K562 (cell line): ENCODE measurements around the gene SLC9A2. TPM values are rescaled to one million over a fixed set of nuclear protein-coding genes. Genes with fewer than 3 reads are reported as not detected.

ENCODE experiments used
- HBP1 ChIP-seq: fragments of 450-650 bp; formaldehyde crosslinking; IDR thresholded peaks from 2 replicates; pipeline ENCODE4 v1.4.0; 2022; ENCODE audit warnings: missing genetic modification characterization
- MLX ChIP-seq, 2 experiments: fragments of 450-650 bp in 1 of 2; sonication (generic) in 1 of 2; formaldehyde crosslinking; conservative IDR thresholded peaks; 2 replicates each; pipeline versions ENCODE4 v1.4.0 to v1.8.1; 2020 to 2022; ENCODE audit warnings: mild to moderate bottlenecking in 1 of 2, missing genetic modification reagents in 1 of 2
- MXI1 ChIP-seq: IDR thresholded peaks from 2 replicates; pipeline ENCODE4 v1.6.1; 2011; ENCODE audit warnings: low read depth, mild to moderate bottlenecking, improper control_type of control experiment, low read length
- NFIC ChIP-seq: fragments of 450-650 bp; IDR thresholded peaks from 2 replicates; pipeline ENCODE4 v1.6.1; 2017; ENCODE audit warnings: mild to moderate bottlenecking, inconsistent platforms
- PCBP2 ChIP-seq: fragments of 200-400 bp; formaldehyde crosslinking; IDR thresholded peaks from 2 replicates; pipeline ENCODE4 v1.6.1; 2018; ENCODE audit warnings: low read length, low read depth, mild to moderate bottlenecking, moderate library complexity; ENCODE audit not compliant: poor library complexity, severe bottlenecking
- PRPF4 ChIP-seq: fragments of 200-400 bp; formaldehyde crosslinking; IDR thresholded peaks from one replicate; pipeline ENCODE4 v1.6.1; 2017; ENCODE audit warnings: low read length, low read depth, mild to moderate bottlenecking; ENCODE audit not compliant: insufficient read depth, poor library complexity, severe bottlenecking
- RHOXF2B ChIP-seq: fragments of 250-450 bp; sonication (Bioruptor Pico); conservative IDR thresholded peaks from 2 replicates; pipeline ENCODE4 v1.5.1; 2021
- SAFB ChIP-seq: fragments of 200-400 bp; formaldehyde crosslinking; IDR thresholded peaks from 2 replicates; pipeline ENCODE4 v1.6.1; 2017; ENCODE audit warnings: low read depth, low read length, borderline replicate concordance
- SUPT5H ChIP-seq: fragments of 450-650 bp; IDR thresholded peaks from 2 replicates; pipeline ENCODE4 v1.6.1; 2016
- ZNF253 ChIP-seq: fragments of 250-450 bp; sonication (Bioruptor Pico); conservative IDR thresholded peaks from 2 replicates; pipeline ENCODE4 v1.6.1; 2021; ENCODE audit warnings: mild to moderate bottlenecking
- polyA plus RNA-seq, 8 experiments: library from polyadenylated mRNA; depleted of rRNA in 4 of 8; stranded (reverse) in 5 of 8; unstranded in 3 of 8; fragments of >200 nt; fragmentation: Nextera tagmentation in 2 of 8; fragmentation: Illumina TruSeq in 1 of 8; extraction: Ambion mirVana in 2 of 8; extraction: Trizol in 1 of 8; gene quantifications; 2 replicates each; pipeline versions ENCODE4 v1.2.1 to v1.2.3, GENCODE V29; 2011 to 2014; ENCODE audit warnings: inconsistent platforms in 1 of 8, missing spikeins in 1 of 8
- total RNA-seq, 7 experiments: library from RNA; depleted of rRNA in 6 of 7; stranded (reverse); fragments of >200 nt in 6 of 7; fragmentation: Illumina TruSeq in 2 of 7; extraction: Trizol in 2 of 7; gene quantifications; 2 replicates each; pipeline versions ENCODE4 v1.2.1 to v1.2.3, GENCODE V29; 2011 to 2021; ENCODE audit warnings: low replicate concordance in 1 of 7
- TF ChIP-seq, protein P1 (sequence below): sonication (generic); IDR thresholded peaks from 2 replicates; pipeline ENCODE4 v1.6.1; 2016
- TF ChIP-seq, protein P2 (sequence below): sonication (generic); formaldehyde crosslinking; IDR thresholded peaks from 2 replicates; pipeline ENCODE4 v1.8.0; 2023; ENCODE audit warnings: missing genetic modification reagents, mild to moderate bottlenecking, borderline replicate concordance
- TF ChIP-seq, protein P3 (sequence below): fragments of 450-650 bp; IDR thresholded peaks from 2 replicates; pipeline ENCODE4 v1.7.1; 2018; ENCODE audit warnings: mild to moderate bottlenecking, low read depth; ENCODE audit not compliant: partially characterized antibody

The SLC9A2 gene
- total and polyA plus RNA-seq, 9 of the 15 experiments (the other 6 are each of a cell fraction or from before 2014, with no cell fraction given), result 0.45 to 3.3 (median 1.6) TPM

- TF ChIP-seq MLX (CRISPR knock-in tag; conservative IDR thresholded peaks at IDR 0.05) (no peak), MXI1 (no peak), ZNF253 (no peak), SUPT5H (no peak), HBP1 (CRISPR knock-in tag) (no peak), RHOXF2B (CRISPR knock-in tag) (no peak), PRPF4 (no peak), PCBP2 (no peak), SAFB (no peak), NFIC (no peak)
- TF ChIP-seq, protein P1, sequence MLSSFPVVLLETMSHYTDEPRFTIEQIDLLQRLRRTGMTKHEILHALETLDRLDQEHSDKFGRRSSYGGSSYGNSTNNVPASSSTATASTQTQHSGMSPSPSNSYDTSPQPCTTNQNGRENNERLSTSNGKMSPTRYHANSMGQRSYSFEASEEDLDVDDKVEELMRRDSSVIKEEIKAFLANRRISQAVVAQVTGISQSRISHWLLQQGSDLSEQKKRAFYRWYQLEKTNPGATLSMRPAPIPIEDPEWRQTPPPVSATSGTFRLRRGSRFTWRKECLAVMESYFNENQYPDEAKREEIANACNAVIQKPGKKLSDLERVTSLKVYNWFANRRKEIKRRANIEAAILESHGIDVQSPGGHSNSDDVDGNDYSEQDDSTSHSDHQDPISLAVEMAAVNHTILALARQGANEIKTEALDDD, result no peak
- TF ChIP-seq, protein P2, sequence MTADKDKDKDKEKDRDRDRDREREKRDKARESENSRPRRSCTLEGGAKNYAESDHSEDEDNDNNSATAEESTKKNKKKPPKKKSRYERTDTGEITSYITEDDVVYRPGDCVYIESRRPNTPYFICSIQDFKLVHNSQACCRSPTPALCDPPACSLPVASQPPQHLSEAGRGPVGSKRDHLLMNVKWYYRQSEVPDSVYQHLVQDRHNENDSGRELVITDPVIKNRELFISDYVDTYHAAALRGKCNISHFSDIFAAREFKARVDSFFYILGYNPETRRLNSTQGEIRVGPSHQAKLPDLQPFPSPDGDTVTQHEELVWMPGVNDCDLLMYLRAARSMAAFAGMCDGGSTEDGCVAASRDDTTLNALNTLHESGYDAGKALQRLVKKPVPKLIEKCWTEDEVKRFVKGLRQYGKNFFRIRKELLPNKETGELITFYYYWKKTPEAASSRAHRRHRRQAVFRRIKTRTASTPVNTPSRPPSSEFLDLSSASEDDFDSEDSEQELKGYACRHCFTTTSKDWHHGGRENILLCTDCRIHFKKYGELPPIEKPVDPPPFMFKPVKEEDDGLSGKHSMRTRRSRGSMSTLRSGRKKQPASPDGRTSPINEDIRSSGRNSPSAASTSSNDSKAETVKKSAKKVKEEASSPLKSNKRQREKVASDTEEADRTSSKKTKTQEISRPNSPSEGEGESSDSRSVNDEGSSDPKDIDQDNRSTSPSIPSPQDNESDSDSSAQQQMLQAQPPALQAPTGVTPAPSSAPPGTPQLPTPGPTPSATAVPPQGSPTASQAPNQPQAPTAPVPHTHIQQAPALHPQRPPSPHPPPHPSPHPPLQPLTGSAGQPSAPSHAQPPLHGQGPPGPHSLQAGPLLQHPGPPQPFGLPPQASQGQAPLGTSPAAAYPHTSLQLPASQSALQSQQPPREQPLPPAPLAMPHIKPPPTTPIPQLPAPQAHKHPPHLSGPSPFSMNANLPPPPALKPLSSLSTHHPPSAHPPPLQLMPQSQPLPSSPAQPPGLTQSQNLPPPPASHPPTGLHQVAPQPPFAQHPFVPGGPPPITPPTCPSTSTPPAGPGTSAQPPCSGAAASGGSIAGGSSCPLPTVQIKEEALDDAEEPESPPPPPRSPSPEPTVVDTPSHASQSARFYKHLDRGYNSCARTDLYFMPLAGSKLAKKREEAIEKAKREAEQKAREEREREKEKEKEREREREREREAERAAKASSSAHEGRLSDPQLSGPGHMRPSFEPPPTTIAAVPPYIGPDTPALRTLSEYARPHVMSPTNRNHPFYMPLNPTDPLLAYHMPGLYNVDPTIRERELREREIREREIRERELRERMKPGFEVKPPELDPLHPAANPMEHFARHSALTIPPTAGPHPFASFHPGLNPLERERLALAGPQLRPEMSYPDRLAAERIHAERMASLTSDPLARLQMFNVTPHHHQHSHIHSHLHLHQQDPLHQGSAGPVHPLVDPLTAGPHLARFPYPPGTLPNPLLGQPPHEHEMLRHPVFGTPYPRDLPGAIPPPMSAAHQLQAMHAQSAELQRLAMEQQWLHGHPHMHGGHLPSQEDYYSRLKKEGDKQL (CRISPR knock-in tag), result no peak
- TF ChIP-seq, protein P3, sequence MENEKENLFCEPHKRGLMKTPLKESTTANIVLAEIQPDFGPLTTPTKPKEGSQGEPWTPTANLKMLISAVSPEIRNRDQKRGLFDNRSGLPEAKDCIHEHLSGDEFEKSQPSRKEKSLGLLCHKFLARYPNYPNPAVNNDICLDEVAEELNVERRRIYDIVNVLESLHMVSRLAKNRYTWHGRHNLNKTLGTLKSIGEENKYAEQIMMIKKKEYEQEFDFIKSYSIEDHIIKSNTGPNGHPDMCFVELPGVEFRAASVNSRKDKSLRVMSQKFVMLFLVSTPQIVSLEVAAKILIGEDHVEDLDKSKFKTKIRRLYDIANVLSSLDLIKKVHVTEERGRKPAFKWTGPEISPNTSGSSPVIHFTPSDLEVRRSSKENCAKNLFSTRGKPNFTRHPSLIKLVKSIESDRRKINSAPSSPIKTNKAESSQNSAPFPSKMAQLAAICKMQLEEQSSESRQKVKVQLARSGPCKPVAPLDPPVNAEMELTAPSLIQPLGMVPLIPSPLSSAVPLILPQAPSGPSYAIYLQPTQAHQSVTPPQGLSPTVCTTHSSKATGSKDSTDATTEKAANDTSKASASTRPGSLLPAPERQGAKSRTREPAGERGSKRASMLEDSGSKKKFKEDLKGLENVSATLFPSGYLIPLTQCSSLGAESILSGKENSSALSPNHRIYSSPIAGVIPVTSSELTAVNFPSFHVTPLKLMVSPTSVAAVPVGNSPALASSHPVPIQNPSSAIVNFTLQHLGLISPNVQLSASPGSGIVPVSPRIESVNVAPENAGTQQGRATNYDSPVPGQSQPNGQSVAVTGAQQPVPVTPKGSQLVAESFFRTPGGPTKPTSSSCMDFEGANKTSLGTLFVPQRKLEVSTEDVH, result no peak
- TF ChIP-seq, all 486 proteins: peak for 0
These were observed 130.6 kb downstream of the SLC9A2 start (continued) for GRCh38 chr2:102749938-102750337.
